Epidermal melanocyte (primary cell): Measurements from ENCODE around the gene EVC2.

Experiments
- DNase-seq: peaks from one replicate; pipeline ENCODE4 v3.0.0; 2011; ENCODE audit warnings: low spot score; ENCODE audit not compliant: insufficient read length

The EVC2 gene

GRCh38 chr4:5569451-5569850 lies 138.9 kb downstream of the EVC2 start:
- no peak for DNase-seq

DNA sequence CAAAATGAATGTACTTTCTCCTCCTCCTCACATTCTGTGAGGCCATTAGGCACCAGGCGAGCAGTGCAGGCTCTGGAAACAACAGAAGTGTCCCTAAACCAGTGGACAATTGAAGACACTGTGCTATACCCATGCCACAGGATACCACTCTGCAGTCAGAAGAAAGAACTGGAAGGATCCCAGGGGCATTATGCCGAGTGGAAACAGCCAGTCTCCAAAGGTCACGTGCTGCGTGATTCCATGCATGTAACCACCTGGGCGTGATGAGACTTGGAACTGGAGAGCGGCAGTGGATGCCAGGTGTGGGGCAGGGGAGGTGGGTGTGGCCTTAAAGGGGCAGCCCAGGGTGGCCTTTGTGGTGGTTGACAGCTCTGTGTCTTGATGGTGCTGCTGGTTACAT lies 139.4 kb downstream of the EVC2 start:
- DNase-seq: no peak

- no peak for DNase-seq
Measured at GRCh38 chr4:5568336-5568735, 140.0 kb downstream of the EVC2 start.

GRCh38 chr4:5566991-5567390 lies 141.4 kb downstream of the EVC2 start:
- no peak for DNase-seq

GRCh38 chr4:5566526-5566925 lies 141.8 kb downstream of the EVC2 start:
- no peak for DNase-seq

DNA sequence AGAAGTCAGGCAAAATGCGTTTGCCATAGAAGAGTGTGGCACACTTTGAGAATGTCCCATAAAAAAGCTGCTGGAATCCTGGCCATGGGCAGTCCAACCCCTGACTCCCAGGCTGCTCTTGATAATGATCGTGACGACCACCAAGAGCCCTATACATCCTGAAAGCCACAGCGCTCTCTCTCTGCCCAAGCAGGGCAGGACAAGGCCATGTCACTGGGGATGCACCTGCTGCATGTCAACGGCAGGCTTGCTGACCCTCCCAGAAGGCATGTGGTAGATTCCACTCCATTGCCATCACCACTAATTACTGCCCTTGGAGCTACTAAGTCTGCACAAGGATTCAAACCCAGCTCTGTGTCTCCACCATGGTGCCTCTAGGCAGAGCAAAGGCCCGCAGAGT lies 144.5 kb downstream of the EVC2 start:
- no peak for DNase-seq

- no peak for DNase-seq
Measured at GRCh38 chr4:5562476-5562875, 145.9 kb downstream of the EVC2 start.

GRCh38 chr4:5561286-5561685 lies 147.1 kb downstream of the EVC2 start:
- no peak for DNase-seq

DNA sequence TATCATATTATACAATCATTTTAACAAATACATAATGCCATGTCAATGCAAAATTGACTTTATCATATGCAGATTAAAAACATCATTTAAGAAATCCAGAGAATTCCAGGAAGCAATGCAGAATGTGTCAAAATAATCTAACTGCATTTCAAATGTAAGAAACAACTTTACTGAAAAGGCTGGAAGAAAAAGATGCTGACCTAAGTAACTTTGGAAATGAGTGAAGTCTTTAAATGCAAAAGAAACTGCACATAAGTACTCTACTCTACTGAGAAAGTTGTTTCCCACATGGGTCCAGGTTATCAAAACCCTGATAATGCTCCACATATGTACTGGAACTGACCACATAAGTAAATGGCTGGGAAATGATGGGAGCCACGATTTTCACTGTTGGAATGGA lies 149.9 kb downstream of the EVC2 start:
- DNase-seq: no peak

DNA sequence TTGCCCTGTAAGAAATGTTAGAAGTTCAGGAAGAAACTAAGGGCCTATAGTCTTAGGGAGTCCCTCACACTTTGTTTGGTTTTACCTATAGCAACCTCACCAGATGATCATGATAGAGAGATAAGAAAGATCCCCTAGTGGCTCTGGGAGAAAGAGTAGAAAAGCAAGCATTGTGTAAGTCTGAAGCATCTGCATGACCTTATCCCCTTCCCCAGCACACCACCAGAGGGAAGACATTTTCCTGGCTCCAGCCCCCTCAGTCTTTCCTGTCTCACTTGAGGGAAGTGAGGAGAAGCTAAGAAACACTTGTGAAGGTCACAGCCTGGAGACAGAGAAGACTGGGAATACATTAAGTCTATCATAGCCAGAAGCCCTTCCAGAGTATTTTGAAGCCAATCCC lies 154.0 kb downstream of the EVC2 start:
- DNase-seq: no peak

GRCh38 chr4:5553801-5554200 lies 154.6 kb downstream of the EVC2 start:
- DNase-seq: no peak

- DNase-seq: no peak
Measured at GRCh38 chr4:5552451-5552850, 155.9 kb downstream of the EVC2 start.

GRCh38 chr4:5547651-5548249 lies 160.6 kb downstream of the EVC2 start:
- DNase-seq: no peak

DNA sequence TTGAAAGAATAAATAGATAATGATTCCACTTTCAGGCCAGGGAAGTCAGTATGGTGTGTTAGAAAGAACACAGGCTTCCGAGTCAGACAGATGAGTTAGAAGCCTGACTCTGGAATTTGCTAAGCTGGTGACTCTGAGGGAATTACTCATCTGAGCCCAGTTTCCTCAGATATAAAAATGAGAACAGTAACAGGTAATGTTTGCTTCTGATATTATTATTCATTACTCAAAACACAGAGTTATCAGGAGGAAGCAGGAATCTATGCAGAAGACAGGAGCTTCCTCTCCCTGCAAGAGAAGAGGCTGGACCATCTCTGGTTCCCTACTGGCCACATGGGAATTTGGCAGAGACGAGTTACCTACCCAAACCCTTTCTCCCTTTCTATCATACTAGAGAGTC lies 163.1 kb downstream of the EVC2 start:
- DNase-seq: no peak

- DNase-seq: no peak
Measured at GRCh38 chr4:5544762-5545161, 163.6 kb downstream of the EVC2 start.

GRCh38 chr4:5543681-5544080 lies 164.7 kb downstream of the EVC2 start:
- DNase-seq: no peak

DNA sequence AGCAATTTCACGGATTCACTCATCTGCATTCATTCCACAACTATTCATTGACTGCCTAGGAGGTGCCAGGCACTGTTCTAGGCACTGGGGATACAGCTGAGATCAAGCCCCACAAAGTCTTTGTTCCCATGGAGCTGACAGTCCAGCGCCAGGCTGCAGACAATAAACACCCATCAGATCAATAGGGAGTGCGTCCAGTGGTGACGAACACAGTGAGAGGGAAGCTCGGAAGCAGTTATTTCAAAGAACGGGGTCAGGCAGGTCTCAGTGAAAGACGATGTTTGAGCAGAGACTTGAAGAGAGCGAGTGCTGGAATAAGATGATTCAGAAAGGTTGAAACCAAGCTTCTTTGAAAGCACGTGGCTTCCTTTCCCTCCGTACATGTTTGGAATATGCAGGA lies 167.2 kb downstream of the EVC2 start:
- no peak for DNase-seq

DNA sequence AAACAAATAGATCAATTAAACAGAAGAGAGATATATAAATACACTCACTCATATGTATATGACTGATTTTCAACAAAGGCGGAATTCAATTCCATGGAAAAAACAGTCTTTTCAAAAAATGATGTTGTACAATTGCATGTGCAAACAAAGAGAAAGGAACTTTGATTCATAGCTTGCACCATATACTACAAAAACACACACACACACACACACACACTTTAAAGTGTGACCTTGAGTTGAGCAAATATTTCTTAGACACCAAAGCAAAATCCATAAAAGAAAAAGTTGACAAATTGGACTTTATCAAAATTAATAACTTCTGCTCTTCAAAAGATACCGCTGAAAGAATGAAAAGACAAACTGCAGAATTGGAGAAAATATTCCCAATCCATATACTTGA lies 168.8 kb downstream of the EVC2 start:
- no peak for DNase-seq

GRCh38 chr4:5532100-5532499 lies 176.3 kb downstream of the EVC2 start:
- DNase-seq: no peak

GRCh38 chr4:5528031-5528436 lies 180.3 kb downstream of the EVC2 start:
- no peak for DNase-seq

DNA sequence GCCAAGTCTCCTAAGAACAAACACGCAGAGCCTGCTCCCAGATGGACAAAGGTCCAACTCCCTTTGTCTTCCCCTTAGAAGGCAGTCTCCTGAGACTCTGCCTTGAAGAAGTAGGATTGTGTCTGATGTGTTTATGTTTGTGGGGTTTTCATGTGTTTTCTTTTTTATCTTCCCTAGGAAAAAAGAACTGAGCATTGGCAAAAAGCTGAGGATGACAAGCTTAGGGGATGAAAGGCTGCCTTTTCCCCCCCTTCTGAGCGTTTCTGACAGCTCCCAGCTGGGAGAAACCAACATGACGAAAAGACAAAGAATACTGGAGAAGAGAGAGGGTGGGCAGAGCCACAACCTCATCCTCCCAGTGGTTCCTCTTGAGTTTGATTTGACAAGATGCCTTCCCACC lies 181.1 kb downstream of the EVC2 start:
- DNase-seq: no peak

- no peak for DNase-seq
Measured at GRCh38 chr4:5526080-5526846, 182.1 kb downstream of the EVC2 start.
